A673 (cell line): ENCODE data around the gene TREML4. TPM values are rescaled to one million over a fixed set of nuclear protein-coding genes. Genes with fewer than 3 reads are reported as not detected.

Experiments used
- BruUV-seq: library from RNA; stranded (reverse); fragments of 400-500 nt; replicated peaks from 2 replicates; lab custom pipeline; 2021; lab: Mats Ljungman, UMichigan
- CTCF ChIA-PET: fragments of 300-600 bp; sonication (Branson Sonifier 250); formaldehyde crosslinking; loops from one replicate; lab custom pipeline; 2022; ENCODE audit warnings: antibody characterized with exemption; lab: Charles Lee
- POLR2A ChIA-PET: fragments of 300-600 bp; sonication (Branson Sonifier 250); formaldehyde crosslinking; loops from one replicate; lab custom pipeline; 2022; ENCODE audit warnings: antibody characterized with exemption; ENCODE audit not compliant: low non-redundant PET; lab: Charles Lee
- DNase-seq: peaks from one replicate; pipeline ENCODE4 v3.0.0-alpha.2; 2015; ENCODE audit warnings: low spot score
- H3K27ac ChIP-seq: fragments of 200-600 bp; sonication (generic); 2 replicates; pipeline ENCODE4 v1.5.1; 2016; ENCODE audit warnings: mixed run types, low read depth, mild to moderate bottlenecking, mixed read lengths, antibody characterized with exemption, low read length; ENCODE audit not compliant: poor library complexity, severe bottlenecking
- H3K27me3 ChIP-seq: fragments of 200-600 bp; sonication (generic); replicated peaks from 2 replicates; pipeline ENCODE4 v1.6.1; 2017; ENCODE audit warnings: mixed run types, low read depth, mild to moderate bottlenecking, mixed read lengths, antibody characterized with exemption, low read length; ENCODE audit not compliant: insufficient read depth, poor library complexity
- H3K36me3 ChIP-seq: fragments of 200-600 bp; sonication (generic); 2 replicates; pipeline ENCODE4 v1.6.1; 2016; ENCODE audit warnings: mixed run types, mild to moderate bottlenecking, mixed read lengths, antibody characterized with exemption, low read length; ENCODE audit not compliant: insufficient read depth, poor library complexity, severe bottlenecking
- H3K4me1 ChIP-seq: fragments of 200-600 bp; sonication (generic); 2 replicates; pipeline ENCODE4 v1.6.1; 2017; ENCODE audit warnings: mixed run types, mild to moderate bottlenecking, mixed read lengths, antibody characterized with exemption, low read length; ENCODE audit not compliant: insufficient read depth, poor library complexity, severe bottlenecking
- H3K4me3 ChIP-seq: fragments of 200-600 bp; sonication (generic); 2 replicates; pipeline ENCODE4 v1.5.1; 2016; ENCODE audit warnings: low read depth, mixed run types, mild to moderate bottlenecking, mixed read lengths, low read length; ENCODE audit not compliant: poor library complexity, severe bottlenecking
- H3K9me3 ChIP-seq: fragments of 200-600 bp; sonication (generic); 2 replicates; pipeline ENCODE4 v1.6.1; 2016; ENCODE audit warnings: mixed run types, low read depth, mild to moderate bottlenecking, mixed read lengths, antibody characterized with exemption, low read length; ENCODE audit not compliant: poor library complexity, severe bottlenecking
- EZH2 ChIP-seq: fragments of 200-600 bp; sonication (generic); IDR thresholded peaks from 2 replicates; pipeline ENCODE4 v1.6.1; 2017; ENCODE audit warnings: borderline replicate concordance, low read depth, mild to moderate bottlenecking, mixed read lengths, antibody characterized with exemption, low read length; ENCODE audit not compliant: poor library complexity, severe bottlenecking
- intact Hi-C: fragments of 100-400 bp; cut with micrococcal nuclease; formaldehyde crosslinking; loops from one replicate; pipeline ENCODE4 v1.10.0; 2022; ENCODE audit not compliant: unreplicated experiment
- total RNA-seq: library from RNA; stranded (reverse); gene quantifications from 2 replicates; pipeline ENCODE4 v1.2.3, GENCODE V29; 2021
- TF ChIP-seq, protein P1 (sequence below): fragments of 300-800, 200-600 bp; sonication (generic); conservative IDR thresholded peaks from 2 replicates; pipeline ENCODE4 v1.5.1; 2017; ENCODE audit warnings: low read depth, mild to moderate bottlenecking, antibody characterized with exemption, low read length, moderate library complexity, mixed read lengths

The TREML4 gene
- total RNA-seq, 1 experiment from 2014 or later: not detected

DNA sequence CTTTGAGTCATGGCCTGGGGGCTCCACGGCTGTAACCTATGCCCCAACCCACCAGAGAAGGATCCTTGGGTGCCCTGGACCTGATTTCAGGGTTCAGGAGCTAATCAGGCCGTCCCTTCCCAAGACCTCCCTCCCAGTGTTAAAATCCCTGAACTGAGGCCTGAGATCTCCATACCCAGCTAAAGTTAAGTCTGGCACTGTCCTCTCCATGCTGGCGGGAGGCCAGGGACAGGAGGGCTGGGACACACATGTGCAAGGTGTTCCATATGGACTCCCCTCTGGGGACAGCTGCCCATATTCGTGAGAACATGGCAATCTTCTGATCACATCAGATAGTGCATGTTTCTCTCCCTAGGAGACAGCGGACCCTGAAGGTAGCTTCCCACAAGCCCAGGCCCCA is 11.5 kb upstream of the TREML4 start:
- POLR2A ChIA-PET: no interaction called here
- intact Hi-C loops: no loop called here
- Histone ChIP-seq H3K9me3 (peaks cover 17% of the 10 kb centered on the region), H3K4me1 (no peaks in the 10 kb centered on the region), H3K27ac (no peak overlapping the region), H3K36me3 (no peaks in the 10 kb centered on the region), H3K27me3 (peaks cover 6% of the 10 kb centered on the region), H3K4me3 (no peak overlapping the region)
- DNase-seq: no peak
- TF ChIP-seq EZH2: no peak
- TF ChIP-seq, protein P1, sequence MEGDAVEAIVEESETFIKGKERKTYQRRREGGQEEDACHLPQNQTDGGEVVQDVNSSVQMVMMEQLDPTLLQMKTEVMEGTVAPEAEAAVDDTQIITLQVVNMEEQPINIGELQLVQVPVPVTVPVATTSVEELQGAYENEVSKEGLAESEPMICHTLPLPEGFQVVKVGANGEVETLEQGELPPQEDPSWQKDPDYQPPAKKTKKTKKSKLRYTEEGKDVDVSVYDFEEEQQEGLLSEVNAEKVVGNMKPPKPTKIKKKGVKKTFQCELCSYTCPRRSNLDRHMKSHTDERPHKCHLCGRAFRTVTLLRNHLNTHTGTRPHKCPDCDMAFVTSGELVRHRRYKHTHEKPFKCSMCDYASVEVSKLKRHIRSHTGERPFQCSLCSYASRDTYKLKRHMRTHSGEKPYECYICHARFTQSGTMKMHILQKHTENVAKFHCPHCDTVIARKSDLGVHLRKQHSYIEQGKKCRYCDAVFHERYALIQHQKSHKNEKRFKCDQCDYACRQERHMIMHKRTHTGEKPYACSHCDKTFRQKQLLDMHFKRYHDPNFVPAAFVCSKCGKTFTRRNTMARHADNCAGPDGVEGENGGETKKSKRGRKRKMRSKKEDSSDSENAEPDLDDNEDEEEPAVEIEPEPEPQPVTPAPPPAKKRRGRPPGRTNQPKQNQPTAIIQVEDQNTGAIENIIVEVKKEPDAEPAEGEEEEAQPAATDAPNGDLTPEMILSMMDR: no peak
- BruUV-seq: no TSS peak
- CTCF ChIA-PET: no interaction called here

DNA sequence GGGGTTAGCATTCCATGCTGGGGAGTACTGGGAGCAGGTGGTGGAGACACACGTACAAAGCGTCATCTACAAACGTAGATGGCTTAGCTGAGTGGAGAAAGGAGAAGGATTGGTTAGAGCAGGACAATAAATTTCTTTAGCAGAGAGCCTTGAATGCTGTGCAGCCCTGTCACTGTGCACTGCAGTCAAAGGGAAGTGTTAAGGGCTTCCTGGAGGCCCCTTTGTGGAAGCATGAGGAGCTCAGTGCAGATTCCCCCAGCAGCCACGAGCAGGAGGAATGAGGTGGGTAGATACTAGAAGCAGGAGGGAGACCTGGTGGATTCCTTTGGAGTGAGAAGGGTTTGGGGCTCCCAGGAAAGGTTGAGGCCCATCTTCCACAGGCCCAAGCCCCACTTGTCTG is 6.1 kb upstream of the TREML4 start:
- no peak overlapping the region for H3K4me3 ChIP-seq
- H3K4me1 ChIP-seq: no peaks in the 10 kb centered on the region
- H3K36me3 ChIP-seq: no peaks in the 10 kb centered on the region
- no TSS peak for BruUV-seq
- POLR2A ChIA-PET: no interaction called here
- TF ChIP-seq EZH2: no peak
- TF ChIP-seq, protein P1: no peak
- H3K9me3 ChIP-seq: peaks cover 10% of the 10 kb centered on the region
- intact Hi-C loops: no loop called here
- no peak for DNase-seq
- CTCF ChIA-PET: no interaction called here
- no peaks in the 10 kb centered on the region for H3K27me3 ChIP-seq
- H3K27ac ChIP-seq: no peak overlapping the region

DNA sequence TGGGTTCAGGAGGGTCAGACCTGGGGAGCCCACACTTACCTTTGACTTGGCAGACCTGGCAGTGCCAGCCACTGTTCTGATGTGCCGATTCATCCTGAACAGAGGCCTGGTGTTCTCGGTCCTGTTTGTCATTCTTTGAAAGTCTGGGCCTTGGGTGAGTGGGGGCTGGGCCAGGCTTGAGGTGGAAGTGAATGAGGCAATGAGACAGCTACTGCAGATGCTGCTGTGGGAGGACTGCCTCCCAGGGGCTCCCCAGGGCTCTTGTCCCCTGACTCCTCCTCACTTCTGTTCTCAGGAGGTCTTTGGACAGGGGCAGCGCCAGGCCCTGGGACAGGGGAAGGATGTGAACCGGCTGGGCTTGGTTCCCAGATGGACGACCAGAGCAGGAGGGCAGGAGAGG is 5.6 kb upstream of the TREML4 start:
- TF ChIP-seq, protein P1: no peak
- TF ChIP-seq EZH2: no peak
- intact Hi-C loops: no loop called here
- CTCF ChIA-PET: no interaction called here

More for the DNA sequence above, 5.6 kb upstream of the TREML4 start:
- DNase-seq: no peak
- H3K36me3 ChIP-seq: no peaks in the 10 kb centered on the region
- BruUV-seq: no TSS peak
- peaks cover 10% of the 10 kb centered on the region for H3K9me3 ChIP-seq
- H3K4me1 ChIP-seq: no peaks in the 10 kb centered on the region
- H3K4me3 ChIP-seq: no peak overlapping the region
- H3K27ac ChIP-seq: no peak overlapping the region
- H3K27me3 ChIP-seq: no peaks in the 10 kb centered on the region
- POLR2A ChIA-PET: no interaction called here
